GM19043 (cell line): ENCODE data around the gene TRIM44.
"Not testable (repeated sequence)": the region's sequence is repeated elsewhere in the genome, so short reads cannot be mapped to it uniquely, and the experiment has no call there.

ENCODE experiments used
- ATAC-seq: cut with Tn5 transposase; IDR thresholded peaks from one replicate; pipeline ENCODE4 v1.9.1; 2021; ENCODE audit warnings: low read depth; ENCODE audit not compliant: unreplicated experiment

TRIM44 gene

DNA sequence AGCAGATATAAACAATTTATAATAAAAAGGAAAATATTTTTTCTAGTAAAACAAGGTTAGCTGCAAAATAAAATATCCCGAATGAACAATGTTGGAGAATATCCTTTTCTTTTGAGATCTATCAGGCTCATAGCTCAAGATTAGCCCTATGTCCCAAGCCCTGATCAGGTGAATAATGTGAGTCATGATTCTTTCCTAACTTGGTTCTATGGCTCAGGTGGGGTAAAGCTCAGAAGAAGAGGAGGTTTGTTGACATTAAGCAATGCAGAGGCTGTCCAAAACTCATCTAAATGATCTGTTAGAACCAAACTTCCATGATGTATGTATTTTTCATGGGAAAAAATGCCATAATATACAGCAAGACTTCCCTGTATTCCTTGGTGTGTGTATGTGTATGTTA is 86.1 kb downstream of the TRIM44 start:
- no peak for ATAC-seq

DNA sequence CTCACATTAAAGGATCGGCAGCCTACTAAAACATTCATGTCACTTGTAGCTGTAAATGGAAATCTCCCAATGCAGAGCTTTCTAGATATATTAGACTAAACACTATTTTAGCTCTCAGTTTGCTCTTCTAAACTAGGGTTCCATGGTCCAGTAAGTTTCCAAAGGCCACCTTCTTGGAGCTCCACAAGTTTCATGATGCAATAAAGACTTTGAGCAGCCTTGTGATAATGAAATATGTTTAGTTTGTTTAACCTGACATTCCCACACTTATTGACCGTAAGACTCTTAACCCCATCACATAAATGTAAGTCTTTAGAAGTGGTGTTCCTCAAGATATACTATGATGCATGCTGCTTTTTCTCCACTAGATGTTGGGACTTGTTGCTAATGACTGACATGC is 87.7 kb downstream of the TRIM44 start:
- ATAC-seq = no peak

DNA sequence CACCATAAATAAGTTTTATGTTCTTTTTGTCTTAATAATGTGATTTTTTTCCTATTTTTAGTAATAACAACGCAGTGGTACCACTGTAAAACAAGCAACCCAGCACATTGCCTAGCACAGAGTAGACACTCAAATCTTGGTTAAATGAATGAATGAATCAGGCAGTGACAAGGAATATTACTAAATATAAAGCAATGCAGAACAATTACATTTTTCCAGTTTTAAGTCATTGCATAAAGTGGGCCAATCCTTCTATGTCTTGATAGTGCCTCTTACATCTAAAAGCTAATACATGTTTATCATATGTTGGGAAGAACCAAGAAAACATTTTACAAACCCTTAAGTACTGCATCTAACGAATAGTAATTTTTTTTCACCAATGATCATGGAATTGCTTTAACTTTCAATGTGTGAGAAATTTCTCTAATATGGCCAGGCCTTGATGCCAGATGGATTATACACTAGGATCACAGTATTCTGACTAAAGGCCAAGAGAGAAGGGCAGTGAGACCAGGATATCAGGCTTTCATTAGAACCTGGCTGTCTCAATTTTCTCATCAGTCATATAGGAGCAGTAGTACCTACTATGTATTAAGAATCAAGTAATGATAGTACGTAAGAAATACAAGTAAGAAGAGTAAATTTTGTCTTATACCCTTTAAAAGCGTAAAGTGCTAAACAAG is 88.5 kb downstream of the TRIM44 start:
- no peak for ATAC-seq

DNA sequence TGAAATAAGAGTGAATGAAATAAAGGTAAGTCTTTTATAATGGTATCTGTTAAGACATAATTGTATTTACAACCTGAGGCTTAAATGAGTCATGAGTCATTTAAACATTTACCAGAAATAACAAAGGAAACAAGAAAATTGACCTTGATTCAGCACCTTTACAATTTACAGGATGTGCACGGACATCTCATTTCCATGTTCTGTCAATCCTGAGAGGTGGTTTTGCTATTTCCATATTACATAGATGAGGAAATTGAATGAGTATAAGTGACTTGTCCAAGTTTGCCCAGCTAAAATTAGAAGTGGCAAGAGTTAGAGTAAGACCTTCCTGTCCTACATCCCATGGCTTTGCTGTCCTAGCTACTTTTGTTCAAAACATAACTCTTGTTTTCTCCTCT is 89.1 kb downstream of the TRIM44 start:
- ATAC-seq = no peak

DNA sequence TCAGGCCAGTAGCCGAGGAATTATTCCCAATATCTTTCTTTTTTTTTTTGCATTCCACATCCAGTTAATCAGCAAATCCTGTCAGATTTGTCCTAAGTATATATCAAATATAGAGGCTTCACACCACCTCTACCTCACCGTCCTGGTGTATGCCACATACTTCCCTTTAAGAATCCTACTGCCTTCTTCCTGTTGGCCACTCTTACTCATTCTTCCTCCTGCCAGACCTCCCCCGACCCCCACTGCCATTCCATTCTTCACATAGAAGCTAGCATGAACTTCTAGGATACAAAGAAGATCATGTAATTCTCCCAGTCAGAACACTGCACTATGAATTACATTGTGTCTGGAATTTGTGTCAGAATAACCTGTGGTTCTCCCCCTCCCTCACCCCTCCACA is 89.5 kb downstream of the TRIM44 start:
- no peak for ATAC-seq

DNA sequence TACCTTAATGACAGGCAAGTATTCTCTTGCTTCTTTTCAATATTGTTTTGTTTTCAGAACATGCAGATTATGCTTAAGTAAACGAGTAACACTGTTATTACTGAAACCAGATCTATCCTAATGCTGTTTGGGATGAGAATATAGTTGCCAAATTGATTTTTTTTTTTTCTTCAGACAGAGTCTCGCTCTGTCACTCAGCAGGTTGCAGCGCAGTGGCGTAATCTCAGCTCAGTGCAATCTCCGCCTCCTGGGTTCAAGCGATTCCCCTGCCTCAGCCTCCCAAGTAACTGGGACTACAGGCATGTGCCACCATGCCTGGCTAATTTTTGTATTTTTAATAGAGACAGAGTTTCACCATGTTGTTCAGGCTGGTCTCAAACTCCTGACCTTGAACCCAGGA is 91.0 kb downstream of the TRIM44 start:
- not testable (repeated sequence) for ATAC-seq

DNA sequence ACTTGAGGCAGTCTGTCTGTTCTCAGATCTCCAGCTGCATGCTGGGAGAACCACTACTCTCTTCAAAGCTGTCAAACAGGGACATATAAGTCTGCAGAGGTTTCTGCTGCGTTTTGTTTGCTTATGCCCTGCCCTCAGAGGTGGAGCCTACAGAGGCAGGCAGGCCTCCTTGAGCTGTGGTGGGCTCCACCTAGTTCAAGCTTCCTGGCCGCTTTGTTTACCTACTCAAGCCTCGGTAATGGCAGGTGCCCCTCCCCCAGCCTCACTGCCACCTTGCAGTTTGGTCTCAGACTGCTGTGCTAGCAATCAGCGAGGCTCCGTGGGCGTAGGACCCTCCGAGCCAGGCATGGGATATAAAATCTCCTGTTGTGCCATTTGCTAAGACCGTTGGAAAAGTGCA is 97.4 kb downstream of the TRIM44 start:
- ATAC-seq = not testable (repeated sequence)

DNA sequence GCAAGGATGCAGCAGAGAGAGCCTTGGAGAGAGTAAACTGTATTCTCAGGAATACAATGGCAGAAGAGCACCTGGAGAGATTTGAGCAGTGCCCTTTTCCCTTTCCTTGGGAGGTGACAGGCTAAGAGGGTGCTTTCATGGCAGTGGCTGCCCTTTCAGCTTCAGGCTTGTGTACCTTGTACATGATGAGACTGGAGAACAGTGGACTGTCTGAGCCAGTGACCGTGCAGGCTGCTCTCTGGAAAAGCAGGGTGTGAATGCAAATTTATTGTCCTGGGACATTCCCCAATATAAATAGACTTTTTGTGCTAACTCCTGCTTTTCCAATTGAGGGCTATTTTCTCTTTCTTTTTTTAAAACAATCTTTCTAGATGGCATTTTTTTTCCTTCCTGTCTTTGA is 99.3 kb downstream of the TRIM44 start:
- no peak for ATAC-seq

DNA sequence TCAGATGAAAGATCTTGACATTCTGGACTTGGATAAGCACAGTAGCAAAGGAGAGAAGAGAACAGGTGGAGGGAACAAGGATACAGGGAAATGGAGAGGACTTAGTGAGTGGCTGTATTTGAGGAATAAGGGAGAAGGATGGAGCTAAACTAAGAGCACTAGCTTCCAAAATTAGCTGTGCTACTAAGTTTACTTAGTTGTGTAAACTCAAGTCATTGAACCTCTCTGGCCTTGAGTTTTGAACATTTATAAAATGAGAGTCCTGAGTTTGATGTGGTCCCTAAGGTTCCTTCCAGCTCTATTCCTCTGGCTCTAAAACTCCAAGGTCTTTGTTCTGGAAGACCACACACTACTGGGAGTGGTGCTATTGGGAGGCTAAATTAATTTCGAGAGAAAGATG is 100.7 kb downstream of the TRIM44 start:
- ATAC-seq = no peak

DNA sequence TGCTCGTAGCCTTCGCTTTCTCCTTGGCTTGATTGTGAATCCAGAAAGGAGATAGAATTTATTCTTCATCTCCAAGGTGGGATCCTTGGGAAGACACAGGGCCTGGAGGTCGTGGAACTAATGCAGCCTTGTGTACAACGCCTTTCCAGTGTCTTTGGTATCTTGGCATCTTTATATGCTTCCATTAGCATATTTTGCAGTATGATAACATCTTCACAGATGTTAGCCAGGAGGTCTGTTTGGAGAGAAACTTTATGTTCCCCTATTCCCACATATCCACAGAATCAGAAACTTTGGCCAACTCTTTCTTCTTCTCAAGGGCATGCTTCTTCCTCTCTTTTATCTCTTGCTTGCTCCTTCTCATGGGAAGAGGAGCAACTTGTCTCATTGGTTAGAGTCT is 101.2 kb downstream of the TRIM44 start:
- no peak for ATAC-seq

DNA sequence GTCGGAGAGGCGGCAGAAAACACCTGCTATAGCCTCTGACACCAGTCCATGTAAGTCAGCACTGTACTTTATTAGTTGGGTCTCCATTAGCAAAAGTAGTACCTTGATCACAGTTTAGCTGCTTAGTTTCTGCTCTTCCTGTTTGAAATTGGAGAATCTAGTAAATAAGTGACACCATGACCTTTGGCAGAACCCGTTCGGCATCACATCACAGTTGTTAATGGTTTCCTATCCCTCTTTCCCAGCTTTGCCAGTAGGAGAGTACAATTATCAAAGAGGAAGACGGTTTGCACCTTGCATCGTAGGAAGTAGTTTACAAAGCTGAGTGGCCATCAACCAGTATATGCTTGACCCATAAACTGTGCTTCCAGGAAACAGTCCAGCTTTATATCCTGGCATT is 101.8 kb downstream of the TRIM44 start:
- no peak for ATAC-seq

DNA sequence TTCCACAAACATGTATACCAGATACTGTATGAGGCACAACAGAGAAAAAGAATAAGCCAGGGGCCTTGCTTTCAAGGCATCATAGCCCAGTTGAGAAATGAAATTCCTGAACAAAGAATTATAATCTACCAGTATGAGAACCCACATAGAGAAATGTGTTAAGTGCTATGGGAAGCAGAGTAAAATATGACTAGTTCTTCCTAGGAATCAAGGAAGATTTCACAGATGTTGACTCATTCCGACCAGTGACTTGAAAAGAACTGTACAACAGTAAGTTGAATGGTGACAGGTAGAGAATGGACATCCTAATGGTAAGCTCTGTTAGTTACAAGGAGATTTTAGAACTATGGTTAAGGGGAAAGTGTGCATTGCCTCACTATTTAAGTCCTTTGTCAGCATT is 102.6 kb downstream of the TRIM44 start:
- ATAC-seq = no peak

DNA sequence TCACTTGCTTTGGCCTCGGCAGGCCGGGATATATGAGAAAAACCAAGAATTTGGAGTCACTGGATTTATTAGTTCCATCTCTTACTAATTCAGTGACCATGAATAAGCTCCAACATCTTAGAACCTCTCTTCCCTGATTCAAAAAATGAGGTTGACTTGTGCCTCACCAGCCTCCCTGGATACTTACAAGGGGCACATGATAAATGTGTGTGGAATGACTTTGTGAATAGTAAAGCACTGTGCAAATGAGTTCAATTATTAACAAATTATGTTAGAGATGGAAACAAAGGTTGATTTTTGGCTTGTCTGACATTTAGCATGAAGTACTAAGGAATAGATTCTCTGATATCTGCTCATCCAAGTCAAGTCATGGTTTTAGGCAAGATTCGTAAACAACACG is 104.1 kb downstream of the TRIM44 start:
- ATAC-seq = no peak

DNA sequence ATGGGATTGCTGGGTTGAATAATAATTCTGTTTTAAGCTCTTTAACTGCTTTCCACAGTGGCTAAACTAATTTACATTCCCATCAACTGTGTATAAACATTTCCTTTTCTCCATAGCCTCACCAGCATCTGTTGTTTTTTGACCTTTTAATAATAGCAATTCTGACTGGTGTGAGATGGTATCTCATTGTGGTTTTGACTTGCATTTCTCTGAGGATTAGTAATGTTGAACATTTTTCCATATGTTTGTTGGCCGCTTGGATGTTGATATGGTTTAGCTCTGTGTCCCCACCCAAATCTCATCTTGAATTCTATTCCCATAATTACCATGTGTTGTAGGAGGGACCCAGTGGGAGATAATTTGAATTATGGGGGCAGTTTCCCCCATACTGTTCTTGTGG is 107.8 kb downstream of the TRIM44 start:
- not testable (repeated sequence) for ATAC-seq

DNA sequence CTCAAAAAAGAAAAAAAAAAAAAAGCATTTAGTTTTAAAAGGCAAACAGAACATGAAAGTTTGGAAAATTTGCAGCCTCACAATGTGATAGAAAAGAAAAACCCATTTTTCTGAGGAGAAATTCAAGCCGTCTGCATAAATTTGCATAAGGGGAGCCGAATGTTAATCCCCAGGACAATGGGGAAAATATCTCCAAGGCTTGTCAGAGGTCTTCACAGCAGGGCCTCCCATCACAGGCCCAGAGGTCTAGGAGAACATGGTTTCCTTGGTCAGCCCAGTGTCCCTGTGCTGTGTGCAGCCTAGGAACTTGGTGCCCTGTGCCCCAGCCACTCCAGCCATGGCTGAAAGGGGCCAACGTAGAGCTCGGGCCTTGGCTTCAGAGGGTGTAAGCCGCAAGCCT is 109.1 kb downstream of the TRIM44 start:
- ATAC-seq = no peak

DNA sequence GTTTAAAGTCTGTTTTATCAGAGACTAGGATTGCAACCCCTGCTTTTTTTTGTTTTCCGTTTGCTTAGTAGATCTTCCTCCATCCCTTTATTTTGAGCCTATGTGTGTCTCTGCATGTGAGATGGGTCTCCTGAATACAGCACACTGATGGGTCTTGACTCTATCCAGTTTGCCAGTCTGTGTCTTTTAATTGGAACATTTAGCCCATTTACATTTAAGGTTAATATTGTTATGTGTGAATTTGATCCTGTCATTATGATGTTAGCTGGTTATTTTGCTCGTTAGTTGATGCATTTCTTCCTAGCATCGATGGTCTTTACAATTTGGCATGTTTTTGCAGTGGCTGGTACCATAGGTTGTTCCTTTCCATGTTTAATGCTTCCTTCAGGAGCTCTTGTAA is 114.7 kb downstream of the TRIM44 start:
- ATAC-seq = not testable (repeated sequence)

DNA sequence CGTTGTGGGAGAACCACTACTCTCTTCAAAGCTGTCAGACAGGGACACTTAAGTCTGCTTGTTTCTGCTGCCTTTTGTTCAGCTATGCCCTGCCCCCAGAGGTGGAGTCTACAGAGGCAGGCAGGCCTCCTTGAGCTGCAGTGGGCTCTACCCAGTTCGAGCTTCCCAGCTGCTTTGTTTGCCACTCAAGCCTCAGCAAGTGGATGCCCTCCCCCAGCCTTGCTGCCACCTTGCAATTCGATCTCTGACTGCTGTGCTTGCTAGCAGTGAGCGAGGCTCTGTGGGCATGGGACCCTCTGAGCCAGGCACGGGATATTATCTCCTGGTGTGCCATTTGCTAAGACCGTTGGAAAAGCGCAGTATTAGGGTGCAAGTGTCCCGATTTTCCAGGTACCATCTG is 116.4 kb downstream of the TRIM44 start:
- not testable (repeated sequence) for ATAC-seq

DNA sequence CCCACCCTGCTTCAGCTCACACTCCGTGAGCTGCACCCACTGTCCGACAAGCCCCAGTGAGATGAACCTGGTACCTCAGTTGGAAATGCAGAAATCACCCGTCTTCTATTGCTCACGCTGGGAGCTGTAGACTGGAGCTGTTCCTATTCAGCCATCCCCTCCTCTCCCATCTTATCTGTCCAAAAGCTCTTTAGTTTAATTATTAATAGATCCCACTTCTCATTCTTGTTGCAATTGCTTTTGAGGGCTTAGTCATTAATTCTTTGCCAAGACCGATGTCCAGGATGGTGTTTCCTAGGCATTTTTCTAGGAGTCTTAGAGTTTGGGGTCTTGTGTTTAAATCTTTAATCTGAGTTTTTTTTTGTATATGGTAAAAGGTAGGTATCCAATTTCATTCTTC is 116.8 kb downstream of the TRIM44 start:
- no peak for ATAC-seq

DNA sequence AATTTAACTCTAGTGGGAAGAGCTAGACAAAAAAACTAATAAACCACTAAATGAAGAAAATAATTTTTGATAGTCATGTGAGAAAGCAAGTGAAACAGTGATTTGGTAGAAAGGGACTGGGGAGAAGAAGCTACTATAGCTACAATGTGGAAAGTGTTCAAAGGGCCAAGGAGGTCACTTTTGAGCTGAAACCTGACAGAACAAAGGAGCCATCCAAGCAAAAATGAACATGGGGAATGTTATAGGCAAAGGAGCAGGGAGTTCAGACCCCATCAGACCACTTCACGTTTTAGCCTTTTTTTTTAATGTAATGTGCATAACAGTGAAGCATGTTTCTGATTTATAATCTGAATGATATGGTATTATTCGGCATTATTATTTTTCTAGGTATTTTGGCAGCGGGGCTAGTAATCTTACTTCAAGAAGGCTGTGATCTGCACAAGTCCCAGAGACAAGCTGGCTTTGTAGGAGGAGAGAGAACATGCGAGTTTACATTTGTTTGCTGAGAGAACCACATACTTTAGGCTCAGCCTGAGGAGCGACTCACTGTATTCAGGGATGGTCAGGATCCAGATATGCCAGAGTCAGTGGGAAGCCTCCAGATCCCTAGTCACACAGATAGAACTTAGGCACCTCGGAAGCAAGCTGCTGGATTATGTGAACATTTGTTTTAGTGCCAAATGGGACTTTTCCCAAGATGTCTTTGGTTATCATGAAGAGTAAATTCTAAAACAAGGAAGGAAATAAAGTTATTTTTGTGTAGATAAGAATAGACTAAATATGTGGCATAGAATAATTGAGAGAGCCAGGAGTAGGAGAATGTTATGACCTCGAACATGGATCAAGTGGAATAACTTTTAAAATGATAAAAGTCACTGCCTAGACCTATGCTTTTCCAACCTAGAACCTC is 118.6 kb downstream of the TRIM44 start:
- no peak for ATAC-seq

DNA sequence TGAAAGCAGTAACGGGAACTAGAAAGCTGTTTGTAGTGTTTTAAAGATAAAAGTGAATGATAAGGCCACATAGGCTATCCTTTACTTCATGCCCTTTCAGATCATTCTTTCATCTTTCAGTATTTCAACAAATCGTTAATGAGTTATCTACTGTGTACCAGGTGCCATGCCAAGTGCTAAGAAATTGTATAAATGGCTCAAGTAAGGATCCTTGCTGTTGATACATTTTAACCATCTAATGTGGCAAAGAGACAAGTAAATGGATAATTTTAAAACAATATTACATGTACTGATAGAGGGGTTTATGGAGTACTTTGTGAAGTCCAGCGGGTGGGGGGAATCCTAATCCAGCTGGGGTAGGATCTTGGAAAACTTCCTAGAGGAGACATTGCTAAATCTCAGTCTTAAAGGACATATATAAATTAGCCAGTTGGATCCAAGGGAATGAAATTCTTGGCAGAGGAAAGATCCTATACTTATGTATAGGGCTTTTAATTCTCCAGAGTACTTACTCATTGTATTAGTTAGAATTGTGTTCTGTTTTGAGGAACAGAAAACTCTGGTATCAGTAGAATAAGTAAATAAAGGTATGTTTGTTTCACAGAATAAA is 119.4 kb downstream of the TRIM44 start:
- ATAC-seq = no peak

DNA sequence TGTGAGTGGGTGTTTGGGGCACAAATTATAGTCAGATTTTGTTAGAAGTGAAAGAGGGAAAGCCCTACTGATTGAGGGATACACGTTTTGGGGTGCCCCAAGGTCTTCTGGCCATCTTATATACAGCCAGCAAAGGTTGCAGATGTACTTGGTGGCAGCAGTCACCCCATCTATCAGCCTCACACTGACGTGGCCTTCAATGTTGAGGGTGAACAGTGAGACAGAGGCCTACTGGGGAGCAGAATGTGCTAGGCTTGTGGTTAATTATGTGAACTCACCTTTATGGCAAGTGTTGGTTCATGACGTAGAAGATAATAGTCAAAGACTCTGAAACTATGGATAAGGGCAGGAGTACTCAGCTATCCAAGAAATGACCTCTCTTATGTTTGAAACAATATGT is 121.2 kb downstream of the TRIM44 start:
- ATAC-seq = no peak

DNA sequence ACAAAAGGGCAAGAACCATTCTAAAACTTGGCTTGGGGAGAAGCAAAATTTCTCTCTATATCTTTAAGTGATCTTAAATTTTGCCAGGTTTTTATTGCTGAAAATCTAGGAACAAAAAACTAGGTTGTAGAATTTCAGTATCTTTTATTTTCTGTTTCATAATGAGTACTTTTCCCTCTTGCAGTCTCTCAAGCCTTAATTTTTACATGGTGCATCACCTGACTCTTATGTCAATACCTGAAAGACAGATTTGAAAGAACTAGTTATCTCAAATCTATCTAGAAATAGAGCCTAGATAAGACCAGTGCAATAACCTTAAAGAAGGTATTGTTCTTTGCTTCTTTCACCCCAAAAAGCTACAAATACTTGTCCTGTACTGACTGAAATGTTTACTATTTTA is 122.1 kb downstream of the TRIM44 start:
- ATAC-seq = peak; percentile 35
